ENCODE data around the gene ATP10A.

The ATP10A gene

GRCh38 chr15:25792128-25792527 is 71.0 kb downstream of the ATP10A start (continued):
- TF ChIP-seq OSR1 (CRISPR knock-in tag; IDR thresholded peaks at IDR 0.05) (no peak), TOX (CRISPR knock-in tag; IDR thresholded peaks at IDR 0.05; ENCODE audit: borderline replicate concordance) (no peak), ZNF70 (CRISPR knock-in tag; IDR thresholded peaks at IDR 0.05) (no peak), CREB5 (CRISPR knock-in tag; IDR thresholded peaks at IDR 0.05; ENCODE audit: low read depth) (no peak), ESRRG (CRISPR knock-in tag; IDR thresholded peaks at IDR 0.05) (no peak), PPARA (CRISPR knock-in tag; IDR thresholded peaks at IDR 0.05; ENCODE audit: borderline replicate concordance) (no peak), ZNF8 (CRISPR knock-in tag; IDR thresholded peaks at IDR 0.05) (no peak), RARB (CRISPR knock-in tag; IDR thresholded peaks at IDR 0.05) (no peak), CSDC2 (CRISPR knock-in tag; IDR thresholded peaks at IDR 0.05) (no peak)

- no peak for ATAC-seq
These were observed 73.0 kb downstream of the ATP10A start for GRCh38 chr15:25790000-25790660.

GRCh38 chr15:25789616-25789999 is 73.5 kb downstream of the ATP10A start:
- TF ChIP-seq ESRRG (CRISPR knock-in tag; IDR thresholded peaks at IDR 0.05) (no peak), PATZ1 (CRISPR knock-in tag; IDR thresholded peaks at IDR 0.05; ENCODE audit: borderline replicate concordance) (no peak), TOX (CRISPR knock-in tag; IDR thresholded peaks at IDR 0.05; ENCODE audit: borderline replicate concordance) (no peak), ZFP3 (CRISPR knock-in tag; IDR thresholded peaks at IDR 0.05) (no peak), ZNF70 (CRISPR knock-in tag; IDR thresholded peaks at IDR 0.05) (no peak), BACH2 (CRISPR knock-in tag; IDR thresholded peaks at IDR 0.05; ENCODE audit: borderline replicate concordance) (no peak), ISL1 (CRISPR knock-in tag; IDR thresholded peaks at IDR 0.05) (no peak), ZNF565 (CRISPR knock-in tag; conservative IDR thresholded peaks at IDR 0.05; ENCODE audit: low read depth) (no peak)
- ATAC-seq: no peak

More at GRCh38 chr15:25790000-25790660, 73.0 kb downstream of the ATP10A start:
- TF ChIP-seq ISL1 (CRISPR knock-in tag; IDR thresholded peaks at IDR 0.05) (no peak), POU6F1 (CRISPR knock-in tag; IDR thresholded peaks at IDR 0.05; ENCODE audit: borderline replicate concordance, low read depth) (no peak), ZNF565 (CRISPR knock-in tag; conservative IDR thresholded peaks at IDR 0.05; ENCODE audit: low read depth) (no peak), RARB (CRISPR knock-in tag; IDR thresholded peaks at IDR 0.05) (no peak), GLIS3 (CRISPR knock-in tag; IDR thresholded peaks at IDR 0.05) (no peak), ESRRG (CRISPR knock-in tag; IDR thresholded peaks at IDR 0.05) (no peak), TCF4 (CRISPR knock-in tag; IDR thresholded peaks at IDR 0.05; ENCODE audit: borderline replicate concordance) (no peak), BACH2 (CRISPR knock-in tag; IDR thresholded peaks at IDR 0.05; ENCODE audit: borderline replicate concordance) (no peak), PPARA (CRISPR knock-in tag; IDR thresholded peaks at IDR 0.05; ENCODE audit: borderline replicate concordance) (no peak), CREB5 (CRISPR knock-in tag; IDR thresholded peaks at IDR 0.05; ENCODE audit: low read depth) (no peak), OSR1 (CRISPR knock-in tag; IDR thresholded peaks at IDR 0.05) (no peak), ZFP3 (CRISPR knock-in tag; IDR thresholded peaks at IDR 0.05) (no peak)

- no peak for ATAC-seq
- TF ChIP-seq CREB5 (CRISPR knock-in tag; IDR thresholded peaks at IDR 0.05; ENCODE audit: low read depth) (no peak), OSR1 (CRISPR knock-in tag; IDR thresholded peaks at IDR 0.05) (no peak), POU6F1 (CRISPR knock-in tag; IDR thresholded peaks at IDR 0.05; ENCODE audit: borderline replicate concordance, low read depth) (no peak), ESRRG (CRISPR knock-in tag; IDR thresholded peaks at IDR 0.05) (no peak), TOX (CRISPR knock-in tag; IDR thresholded peaks at IDR 0.05; ENCODE audit: borderline replicate concordance) (no peak), ZFP3 (CRISPR knock-in tag; IDR thresholded peaks at IDR 0.05) (no peak), ARNTL (CRISPR knock-in tag; IDR thresholded peaks at IDR 0.05; ENCODE audit: borderline replicate concordance, low read depth) (no peak), CSRNP3 (CRISPR knock-in tag; IDR thresholded peaks at IDR 0.05) (no peak), GLIS3 (CRISPR knock-in tag; IDR thresholded peaks at IDR 0.05) (no peak), ZNF8 (CRISPR knock-in tag; IDR thresholded peaks at IDR 0.05) (no peak)
These were observed 73.9 kb downstream of the ATP10A start for GRCh38 chr15:25789211-25789610.
